ENCODE data around the gene MOV10. TPM values are rescaled to one million over a fixed set of nuclear protein-coding genes. Genes with fewer than 3 reads are reported as not detected.

MOV10 gene
- total and polyA plus RNA-seq, 2 of the 13 experiments (the other 11 are each of a cell fraction or from before 2014, with no cell fraction given), result 56.4 to 58.2 TPM

DNA sequence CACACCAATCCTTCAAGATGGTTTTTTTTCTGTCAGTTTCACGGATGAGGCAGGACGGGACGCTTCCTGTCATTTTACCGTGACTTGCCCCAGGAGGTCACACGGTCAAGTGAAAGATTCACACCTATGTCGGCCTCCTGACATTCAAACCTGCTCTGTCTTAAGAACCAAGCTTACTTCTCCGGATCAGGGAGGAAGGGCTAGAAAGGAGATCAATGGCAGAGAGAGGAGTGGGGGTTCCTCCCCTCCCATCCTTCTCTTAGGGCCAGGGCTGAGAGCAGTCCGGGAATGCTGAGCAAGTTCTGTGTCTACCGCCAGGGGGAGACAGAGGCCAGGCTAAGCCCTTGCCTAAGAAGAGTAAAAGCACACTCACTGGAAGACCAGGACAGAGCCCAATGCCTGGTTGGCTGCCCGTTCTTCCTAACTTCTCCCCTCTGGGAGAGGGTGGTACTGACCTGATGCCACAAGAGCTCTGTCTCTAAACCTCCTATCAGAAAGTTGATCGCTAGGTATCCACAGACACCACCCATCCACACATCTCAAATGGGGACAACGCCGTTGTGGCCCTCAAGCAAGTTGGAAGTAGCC is 41.8 kb downstream of the MOV10 start (continued):
- TF ChIP-seq, protein P1, sequence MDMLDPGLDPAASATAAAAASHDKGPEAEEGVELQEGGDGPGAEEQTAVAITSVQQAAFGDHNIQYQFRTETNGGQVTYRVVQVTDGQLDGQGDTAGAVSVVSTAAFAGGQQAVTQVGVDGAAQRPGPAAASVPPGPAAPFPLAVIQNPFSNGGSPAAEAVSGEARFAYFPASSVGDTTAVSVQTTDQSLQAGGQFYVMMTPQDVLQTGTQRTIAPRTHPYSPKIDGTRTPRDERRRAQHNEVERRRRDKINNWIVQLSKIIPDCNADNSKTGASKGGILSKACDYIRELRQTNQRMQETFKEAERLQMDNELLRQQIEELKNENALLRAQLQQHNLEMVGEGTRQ (IDR thresholded peaks at IDR 0.05; ENCODE audit: low read depth, low read length), result no peak
- TF ChIP-seq, protein P1 (CRISPR knock-in tag; IDR thresholded peaks at IDR 0.05; ENCODE audit: borderline replicate concordance), result no peak
- TF ChIP-seq U2AF1 (optimal IDR thresholded peaks at IDR 0.05; ENCODE audit: low read depth, low read length) (no peak), ZNF350 (CRISPR knock-in tag; IDR thresholded peaks at IDR 0.05; ENCODE audit: borderline replicate concordance, low read depth) (peak; percentile 38; the same call in 1 of the 2 replicates), ZBTB20 (CRISPR knock-in tag; IDR thresholded peaks at IDR 0.05; ENCODE audit: borderline replicate concordance, low read depth) (no peak), HNRNPH1 (optimal IDR thresholded peaks at IDR 0.05; ENCODE audit: low read depth, low read length) (no peak), ZFY (CRISPR knock-in tag; IDR thresholded peaks at IDR 0.05) (no peak), GFI1 (CRISPR knock-in tag; IDR thresholded peaks at IDR 0.05; ENCODE audit: borderline replicate concordance) (no peak)
- TF ChIP-seq, protein P2, sequence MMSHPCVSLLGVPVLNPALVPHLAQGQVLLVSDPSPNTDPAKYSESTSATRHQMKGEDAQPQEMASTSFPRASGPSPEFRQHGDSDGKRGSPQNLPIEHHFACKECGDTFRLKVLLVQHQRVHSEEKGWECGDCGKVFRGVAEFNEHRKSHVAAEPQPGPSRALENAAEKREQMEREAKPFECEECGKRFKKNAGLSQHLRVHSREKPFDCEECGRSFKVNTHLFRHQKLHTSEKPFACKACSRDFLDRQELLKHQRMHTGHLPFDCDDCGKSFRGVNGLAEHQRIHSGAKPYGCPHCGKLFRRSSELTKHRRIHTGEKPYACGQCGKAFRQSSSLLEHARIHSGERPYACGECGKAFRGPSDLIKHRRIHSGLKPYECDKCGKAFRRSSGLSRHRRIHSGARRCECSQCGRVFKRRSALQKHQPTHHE (CRISPR knock-in tag; IDR thresholded peaks at IDR 0.05; ENCODE audit: borderline replicate concordance), result no peak
- TF ChIP-seq, protein P3, sequence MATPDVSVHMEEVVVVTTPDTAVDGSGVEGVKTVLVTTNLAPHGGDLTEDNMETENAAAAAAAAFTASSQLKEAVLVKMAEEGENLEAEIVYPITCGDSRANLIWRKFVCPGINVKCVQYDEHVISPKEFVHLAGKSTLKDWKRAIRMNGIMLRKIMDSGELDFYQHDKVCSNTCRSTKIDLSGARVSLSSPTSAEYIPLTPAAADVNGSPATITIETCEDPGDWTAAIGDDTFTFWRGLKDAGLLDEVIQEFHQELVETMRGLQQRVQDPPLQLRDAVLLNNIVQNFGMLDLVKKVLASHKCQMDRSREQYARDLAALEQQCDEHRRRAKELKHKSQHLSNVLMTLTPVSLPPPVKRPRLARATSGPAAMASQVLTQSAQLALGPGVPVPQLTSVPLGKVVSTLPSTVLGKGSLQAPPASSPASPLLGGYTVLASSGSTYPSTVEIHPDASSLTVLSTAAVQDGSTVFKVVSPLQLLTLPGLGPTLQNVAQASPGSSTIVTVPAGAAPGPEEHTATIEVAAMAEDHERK (CRISPR knock-in tag; IDR thresholded peaks at IDR 0.05; ENCODE audit: low read depth), result no peak
- TF ChIP-seq, protein P4, sequence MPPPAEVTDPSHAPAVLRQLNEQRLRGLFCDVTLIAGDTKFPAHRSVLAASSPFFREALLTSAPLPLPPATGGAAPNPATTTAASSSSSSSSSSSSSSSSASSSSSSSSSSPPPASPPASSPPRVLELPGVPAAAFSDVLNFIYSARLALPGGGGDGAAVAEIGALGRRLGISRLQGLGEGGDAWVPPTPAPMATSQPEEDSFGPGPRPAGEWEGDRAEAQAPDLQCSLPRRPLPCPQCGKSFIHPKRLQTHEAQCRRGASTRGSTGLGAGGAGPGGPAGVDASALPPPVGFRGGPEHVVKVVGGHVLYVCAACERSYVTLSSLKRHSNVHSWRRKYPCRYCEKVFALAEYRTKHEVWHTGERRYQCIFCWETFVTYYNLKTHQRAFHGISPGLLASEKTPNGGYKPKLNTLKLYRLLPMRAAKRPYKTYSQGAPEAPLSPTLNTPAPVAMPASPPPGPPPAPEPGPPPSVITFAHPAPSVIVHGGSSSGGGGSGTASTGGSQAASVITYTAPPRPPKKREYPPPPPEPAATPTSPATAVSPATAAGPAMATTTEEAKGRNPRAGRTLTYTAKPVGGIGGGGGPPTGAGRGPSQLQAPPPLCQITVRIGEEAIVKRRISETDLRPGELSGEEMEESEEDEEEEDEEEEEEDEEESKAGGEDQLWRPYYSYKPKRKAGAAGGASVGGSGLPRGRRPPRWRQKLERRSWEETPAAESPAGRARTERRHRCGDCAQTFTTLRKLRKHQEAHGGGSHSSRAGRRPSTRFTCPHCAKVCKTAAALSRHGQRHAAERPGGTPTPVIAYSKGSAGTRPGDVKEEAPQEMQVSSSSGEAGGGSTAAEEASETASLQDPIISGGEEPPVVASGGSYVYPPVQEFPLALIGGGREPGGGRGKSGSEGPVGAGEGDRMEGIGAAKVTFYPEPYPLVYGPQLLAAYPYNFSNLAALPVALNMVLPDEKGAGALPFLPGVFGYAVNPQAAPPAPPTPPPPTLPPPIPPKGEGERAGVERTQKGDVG (CRISPR knock-in tag; IDR thresholded peaks at IDR 0.05; ENCODE audit: borderline replicate concordance), result no peak
- TF ChIP-seq, protein P5, sequence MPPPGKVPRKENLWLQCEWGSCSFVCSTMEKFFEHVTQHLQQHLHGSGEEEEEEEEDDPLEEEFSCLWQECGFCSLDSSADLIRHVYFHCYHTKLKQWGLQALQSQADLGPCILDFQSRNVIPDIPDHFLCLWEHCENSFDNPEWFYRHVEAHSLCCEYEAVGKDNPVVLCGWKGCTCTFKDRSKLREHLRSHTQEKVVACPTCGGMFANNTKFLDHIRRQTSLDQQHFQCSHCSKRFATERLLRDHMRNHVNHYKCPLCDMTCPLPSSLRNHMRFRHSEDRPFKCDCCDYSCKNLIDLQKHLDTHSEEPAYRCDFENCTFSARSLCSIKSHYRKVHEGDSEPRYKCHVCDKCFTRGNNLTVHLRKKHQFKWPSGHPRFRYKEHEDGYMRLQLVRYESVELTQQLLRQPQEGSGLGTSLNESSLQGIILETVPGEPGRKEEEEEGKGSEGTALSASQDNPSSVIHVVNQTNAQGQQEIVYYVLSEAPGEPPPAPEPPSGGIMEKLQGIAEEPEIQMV (CRISPR knock-in tag; IDR thresholded peaks at IDR 0.05; ENCODE audit: low read depth), result no peak
- TF ChIP-seq, protein P6, sequence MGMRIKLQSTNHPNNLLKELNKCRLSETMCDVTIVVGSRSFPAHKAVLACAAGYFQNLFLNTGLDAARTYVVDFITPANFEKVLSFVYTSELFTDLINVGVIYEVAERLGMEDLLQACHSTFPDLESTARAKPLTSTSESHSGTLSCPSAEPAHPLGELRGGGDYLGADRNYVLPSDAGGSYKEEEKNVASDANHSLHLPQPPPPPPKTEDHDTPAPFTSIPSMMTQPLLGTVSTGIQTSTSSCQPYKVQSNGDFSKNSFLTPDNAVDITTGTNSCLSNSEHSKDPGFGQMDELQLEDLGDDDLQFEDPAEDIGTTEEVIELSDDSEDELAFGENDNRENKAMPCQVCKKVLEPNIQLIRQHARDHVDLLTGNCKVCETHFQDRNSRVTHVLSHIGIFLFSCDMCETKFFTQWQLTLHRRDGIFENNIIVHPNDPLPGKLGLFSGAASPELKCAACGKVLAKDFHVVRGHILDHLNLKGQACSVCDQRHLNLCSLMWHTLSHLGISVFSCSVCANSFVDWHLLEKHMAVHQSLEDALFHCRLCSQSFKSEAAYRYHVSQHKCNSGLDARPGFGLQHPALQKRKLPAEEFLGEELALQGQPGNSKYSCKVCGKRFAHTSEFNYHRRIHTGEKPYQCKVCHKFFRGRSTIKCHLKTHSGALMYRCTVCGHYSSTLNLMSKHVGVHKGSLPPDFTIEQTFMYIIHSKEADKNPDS (CRISPR knock-in tag; IDR thresholded peaks at IDR 0.05), result no peak
- TF ChIP-seq, protein P7, sequence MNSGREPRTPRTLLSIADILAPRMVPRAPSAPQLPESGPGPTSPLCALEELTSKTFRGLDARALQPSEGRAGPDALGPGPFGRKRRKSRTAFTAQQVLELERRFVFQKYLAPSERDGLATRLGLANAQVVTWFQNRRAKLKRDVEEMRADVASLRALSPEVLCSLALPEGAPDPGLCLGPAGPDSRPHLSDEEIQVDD (CRISPR knock-in tag; IDR thresholded peaks at IDR 0.05; ENCODE audit: borderline replicate concordance), result no peak
